Tibial nerve (tissue), 4 donors: ENCODE data around the gene MEOX2.

Experiments used
- EP300 ChIP-seq, 2 donors: sonication (generic); formaldehyde crosslinking; IDR thresholded peaks; one replicate each; pipeline ENCODE4 v1.6.1; 2017; ENCODE audit warnings: antibody characterized with exemption in 2 of 2, mild to moderate bottlenecking in 1 of 2
- POLR2A ChIP-seq, 2 donors: fragments of 450-650 bp; IDR thresholded peaks; one replicate each; pipeline ENCODE4 v1.6.1; 2017; ENCODE audit warnings: antibody characterized with exemption in 2 of 2, mild to moderate bottlenecking in 2 of 2, moderate library complexity in 2 of 2
- TF ChIP-seq, protein P1 (sequence below), 5 experiments: fragments of 200-600 bp in 3 of 5; fragments of 450-650 bp in 2 of 5; sonication (generic) in 3 of 5; IDR thresholded peaks; one replicate each; pipeline ENCODE4 v1.5.1; 2016 to 2019; ENCODE audit warnings: antibody characterized with exemption in 5 of 5, mild to moderate bottlenecking in 3 of 5, moderate library complexity in 2 of 5

DNA sequence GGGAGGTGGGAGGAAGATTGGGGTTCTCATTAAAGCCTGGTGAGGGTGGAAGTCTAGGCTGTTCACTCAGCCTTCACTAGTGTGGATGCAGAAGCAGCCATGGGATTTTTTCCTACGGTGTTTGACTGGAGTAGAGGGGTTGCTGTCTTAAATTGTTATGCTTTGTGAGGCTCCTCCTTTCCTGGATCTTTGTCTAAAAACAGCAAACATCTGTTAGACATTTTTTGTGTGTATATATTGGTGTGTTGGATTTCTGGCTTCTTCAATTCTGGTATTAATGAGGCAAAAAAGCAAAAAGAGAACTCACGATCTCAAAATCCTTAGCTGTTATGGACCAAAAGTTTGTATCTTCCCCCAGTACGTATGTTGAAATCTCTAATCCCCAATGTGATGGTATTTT, 28.2 kb downstream of the MEOX2 start:
- TF ChIP-seq, protein P1, sequence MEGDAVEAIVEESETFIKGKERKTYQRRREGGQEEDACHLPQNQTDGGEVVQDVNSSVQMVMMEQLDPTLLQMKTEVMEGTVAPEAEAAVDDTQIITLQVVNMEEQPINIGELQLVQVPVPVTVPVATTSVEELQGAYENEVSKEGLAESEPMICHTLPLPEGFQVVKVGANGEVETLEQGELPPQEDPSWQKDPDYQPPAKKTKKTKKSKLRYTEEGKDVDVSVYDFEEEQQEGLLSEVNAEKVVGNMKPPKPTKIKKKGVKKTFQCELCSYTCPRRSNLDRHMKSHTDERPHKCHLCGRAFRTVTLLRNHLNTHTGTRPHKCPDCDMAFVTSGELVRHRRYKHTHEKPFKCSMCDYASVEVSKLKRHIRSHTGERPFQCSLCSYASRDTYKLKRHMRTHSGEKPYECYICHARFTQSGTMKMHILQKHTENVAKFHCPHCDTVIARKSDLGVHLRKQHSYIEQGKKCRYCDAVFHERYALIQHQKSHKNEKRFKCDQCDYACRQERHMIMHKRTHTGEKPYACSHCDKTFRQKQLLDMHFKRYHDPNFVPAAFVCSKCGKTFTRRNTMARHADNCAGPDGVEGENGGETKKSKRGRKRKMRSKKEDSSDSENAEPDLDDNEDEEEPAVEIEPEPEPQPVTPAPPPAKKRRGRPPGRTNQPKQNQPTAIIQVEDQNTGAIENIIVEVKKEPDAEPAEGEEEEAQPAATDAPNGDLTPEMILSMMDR (IDR thresholded peaks at IDR 0.05): no peak
- TF ChIP-seq POLR2A (IDR thresholded peaks at IDR 0.05) (no peak), EP300 (IDR thresholded peaks at IDR 0.05) (no peak)
